ENCODE measurements around the gene FLAD1.

FLAD1 gene

DNA sequence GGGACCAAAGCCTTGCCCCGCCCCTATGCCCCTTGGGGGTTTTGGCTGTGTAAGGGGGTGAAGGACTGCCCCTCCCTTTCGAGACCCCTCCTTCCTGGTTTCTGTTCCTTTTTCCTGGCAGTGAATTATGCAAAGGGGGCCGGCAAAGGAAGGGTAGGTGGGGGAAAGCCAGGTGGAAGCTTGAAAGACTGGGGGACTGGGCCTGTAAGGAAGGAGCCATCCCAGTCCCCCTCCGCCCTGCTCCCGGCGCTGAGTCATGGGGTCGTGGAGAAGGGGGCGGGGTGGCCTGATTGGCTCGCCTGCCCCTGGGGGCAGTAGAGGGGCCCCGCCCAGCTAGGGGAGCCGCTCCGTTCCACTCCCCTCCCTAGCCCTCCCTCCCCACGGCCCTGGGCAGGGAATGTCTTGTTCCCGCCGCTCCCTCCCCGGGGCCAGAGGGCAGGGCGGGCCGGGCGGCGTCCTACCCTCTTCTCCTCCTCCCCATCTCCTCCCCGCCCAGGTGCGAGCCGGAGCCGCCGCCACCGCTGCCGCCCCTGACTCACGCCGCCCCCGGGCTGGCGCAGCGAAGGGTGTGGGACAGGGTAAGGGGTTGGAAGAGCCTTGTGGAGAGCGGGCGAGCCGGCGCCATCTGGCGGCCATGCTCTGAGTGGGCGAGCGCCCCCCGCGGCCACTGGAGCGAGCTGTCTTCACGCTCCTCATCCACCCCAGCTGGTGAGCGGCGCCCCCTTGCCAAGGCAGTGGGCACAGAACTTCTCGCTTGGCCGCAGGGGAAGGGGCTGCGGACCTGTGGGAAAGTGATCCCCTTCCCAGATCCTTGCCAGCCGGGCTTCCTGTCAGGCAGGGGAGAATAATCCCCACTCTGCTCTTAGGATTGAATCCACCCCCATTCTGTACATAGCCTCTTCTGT is 34.1 kb downstream of the FLAD1 start:
- in situ Hi-C loops (cut with HindIII; ENCODE audit: low sequenced_read_pairs), result loop anchor here (5.0 kb wide), 1 partner anchor 145 kb away; the partner anchor contains the start of gene KCNN3
- peak; percentile 72 for DNase-seq (ENCODE audit: low read depth)
- peak overlapping the region; percentile 36 for H3K4me3 ChIP-seq (ENCODE audit: low read depth, low read length)
- peak; percentile 99 for TF ChIP-seq CTCF (IDR thresholded peaks at IDR 0.05; ENCODE audit: low read depth, low read length, missing control alignments)

- DNase-seq (ENCODE audit: low read depth), result no peak
- in situ Hi-C loops (cut with HindIII; ENCODE audit: low sequenced_read_pairs), result loop anchor here (5.0 kb wide), 1 partner anchor 146 kb away; the partner anchor contains the start of gene KCNN3
- peak overlapping the region; percentile 36 for H3K4me3 ChIP-seq (ENCODE audit: low read depth, low read length)
- no peak for TF ChIP-seq CTCF (IDR thresholded peaks at IDR 0.05; ENCODE audit: low read depth, low read length, missing control alignments)
These were observed 34.8 kb downstream of the FLAD1 start for GRCh38 chr1:155017946-155018316.

DNA sequence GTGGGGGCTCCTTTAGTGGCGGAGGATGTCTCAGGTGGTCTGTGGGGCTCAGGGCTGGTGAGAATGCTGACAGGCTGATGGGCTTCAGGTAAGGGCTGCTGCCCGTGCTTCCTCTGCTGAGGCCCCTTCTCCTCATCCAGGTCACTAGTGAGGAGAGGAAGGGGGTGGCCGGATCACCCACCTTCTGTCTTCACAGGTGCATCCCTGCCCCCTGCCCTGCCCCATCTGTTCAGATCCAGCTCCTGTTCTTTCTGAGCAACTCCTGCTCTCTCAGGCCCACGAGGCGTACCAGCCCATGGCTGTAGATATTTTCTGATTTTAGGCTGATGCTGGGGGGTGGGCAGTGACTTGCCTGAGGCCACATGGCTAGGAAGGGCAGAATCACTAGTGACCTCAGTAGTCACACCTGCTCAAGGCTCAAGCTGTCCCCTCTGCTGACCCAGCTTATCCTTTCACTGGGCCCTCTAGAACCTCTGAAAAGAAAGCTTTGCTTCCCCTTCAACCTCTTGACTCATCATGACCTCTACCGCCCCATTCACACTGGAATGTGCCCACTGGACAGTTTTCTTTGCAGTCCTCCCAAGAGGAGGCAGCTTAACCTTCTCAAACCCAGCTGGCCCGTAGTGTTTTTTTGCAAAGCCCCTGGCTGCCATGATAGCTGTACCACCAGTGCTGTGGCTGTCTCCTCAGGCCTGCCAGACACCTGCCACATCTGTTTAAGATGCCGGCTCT is 35.6 kb downstream of the FLAD1 start:
- TF ChIP-seq CTCF (IDR thresholded peaks at IDR 0.05; ENCODE audit: low read depth, low read length, missing control alignments), result no peak
- in situ Hi-C loops (cut with HindIII; ENCODE audit: low sequenced_read_pairs), result loop anchor here (5.0 kb wide), 1 partner anchor 146 kb away; the partner anchor contains the start of gene KCNN3
- H3K4me3 ChIP-seq (ENCODE audit: low read depth, low read length), result no peak overlapping the region
- DNase-seq (ENCODE audit: low read depth), result no peak

- no peak for TF ChIP-seq CTCF (IDR thresholded peaks at IDR 0.05; ENCODE audit: low read depth, low read length, missing control alignments)
- no peak overlapping the region for H3K4me3 ChIP-seq (ENCODE audit: low read depth, low read length)
- in situ Hi-C loops (cut with HindIII; ENCODE audit: low sequenced_read_pairs), result loop anchor here (5.0 kb wide), 1 partner anchor 147 kb away; the partner anchor contains the start of gene KCNN3
- no peak for DNase-seq (ENCODE audit: low read depth)
These were observed 36.5 kb downstream of the FLAD1 start for GRCh38 chr1:155019377-155020245.

DNA sequence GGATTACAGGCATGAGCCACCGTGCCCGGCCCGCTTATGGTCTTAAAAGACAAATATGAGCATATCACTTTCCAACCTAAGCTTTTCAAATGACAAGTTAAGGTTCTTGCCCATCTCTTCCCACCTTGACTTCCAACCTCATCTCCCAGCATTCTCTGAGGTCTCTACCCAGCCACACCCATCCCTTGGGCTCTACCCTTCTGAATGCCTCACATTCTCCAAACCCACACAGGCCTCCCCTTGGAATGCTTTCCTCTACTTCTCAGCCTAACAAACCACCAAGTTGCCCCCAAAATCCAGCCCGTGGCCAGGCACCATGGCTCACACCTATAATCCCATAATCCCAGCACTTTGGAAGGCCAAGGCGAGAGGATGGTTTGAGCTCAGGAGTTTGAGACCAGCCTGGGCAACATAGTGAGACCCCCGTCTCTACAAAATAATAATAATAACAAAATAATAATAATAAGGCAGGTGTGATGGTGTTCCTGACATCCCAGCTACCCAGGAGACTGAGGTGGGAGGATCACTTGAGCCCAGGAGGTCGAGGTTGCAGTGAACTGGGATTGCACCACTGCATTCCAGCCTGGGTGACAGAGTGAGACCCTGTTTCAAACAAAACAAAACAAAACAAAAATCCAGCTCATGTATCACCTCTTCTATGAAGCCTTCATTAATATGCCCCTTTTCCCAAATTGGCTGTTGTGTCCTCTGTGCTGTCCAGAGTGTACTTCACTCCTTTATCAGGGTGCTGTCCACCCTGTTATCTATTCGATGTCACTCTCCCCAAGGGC is 39.2 kb downstream of the FLAD1 start:
- no peak for DNase-seq (ENCODE audit: low read depth)
- in situ Hi-C loops (cut with HindIII; ENCODE audit: low sequenced_read_pairs), result no loop called here
- TF ChIP-seq CTCF (IDR thresholded peaks at IDR 0.05; ENCODE audit: low read depth, low read length, missing control alignments), result no peak
- no peak overlapping the region for H3K4me3 ChIP-seq (ENCODE audit: low read depth, low read length)

All from astrocyte of the cerebellum (primary cell).